GM12801 (cell line): Measurements from ENCODE around the gene TGFBI.

Source experiments
- TF ChIP-seq, protein P1 (sequence below): IDR thresholded peaks from one replicate; pipeline ENCODE4 v1.5.1; 2011; ENCODE audit warnings: control low read depth; ENCODE audit not compliant: insufficient read length; ENCODE audit errors: extremely low read depth

Gene TGFBI

DNA sequence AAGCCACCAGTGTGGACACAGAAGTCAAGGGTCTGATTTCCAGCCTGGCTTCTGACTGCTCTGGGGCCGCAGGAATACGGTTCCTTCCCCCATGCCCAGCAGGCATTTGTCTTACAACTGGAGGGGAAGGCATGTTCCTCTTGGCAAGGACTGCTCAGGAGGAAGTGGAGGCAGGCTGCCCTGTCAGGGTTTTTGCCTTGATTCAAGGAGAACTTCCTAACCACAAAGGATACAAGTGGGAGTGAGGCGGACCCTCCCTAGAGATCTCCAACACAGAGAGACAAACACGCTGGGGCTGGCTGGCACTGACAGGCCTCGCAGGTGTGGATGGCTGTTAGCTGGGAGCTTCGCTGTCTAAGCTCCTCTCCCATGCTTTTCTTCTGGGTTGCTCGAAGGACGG lies 19.1 kb downstream of the TGFBI start:
- TF ChIP-seq, protein P1, sequence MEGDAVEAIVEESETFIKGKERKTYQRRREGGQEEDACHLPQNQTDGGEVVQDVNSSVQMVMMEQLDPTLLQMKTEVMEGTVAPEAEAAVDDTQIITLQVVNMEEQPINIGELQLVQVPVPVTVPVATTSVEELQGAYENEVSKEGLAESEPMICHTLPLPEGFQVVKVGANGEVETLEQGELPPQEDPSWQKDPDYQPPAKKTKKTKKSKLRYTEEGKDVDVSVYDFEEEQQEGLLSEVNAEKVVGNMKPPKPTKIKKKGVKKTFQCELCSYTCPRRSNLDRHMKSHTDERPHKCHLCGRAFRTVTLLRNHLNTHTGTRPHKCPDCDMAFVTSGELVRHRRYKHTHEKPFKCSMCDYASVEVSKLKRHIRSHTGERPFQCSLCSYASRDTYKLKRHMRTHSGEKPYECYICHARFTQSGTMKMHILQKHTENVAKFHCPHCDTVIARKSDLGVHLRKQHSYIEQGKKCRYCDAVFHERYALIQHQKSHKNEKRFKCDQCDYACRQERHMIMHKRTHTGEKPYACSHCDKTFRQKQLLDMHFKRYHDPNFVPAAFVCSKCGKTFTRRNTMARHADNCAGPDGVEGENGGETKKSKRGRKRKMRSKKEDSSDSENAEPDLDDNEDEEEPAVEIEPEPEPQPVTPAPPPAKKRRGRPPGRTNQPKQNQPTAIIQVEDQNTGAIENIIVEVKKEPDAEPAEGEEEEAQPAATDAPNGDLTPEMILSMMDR, result no peak

DNA sequence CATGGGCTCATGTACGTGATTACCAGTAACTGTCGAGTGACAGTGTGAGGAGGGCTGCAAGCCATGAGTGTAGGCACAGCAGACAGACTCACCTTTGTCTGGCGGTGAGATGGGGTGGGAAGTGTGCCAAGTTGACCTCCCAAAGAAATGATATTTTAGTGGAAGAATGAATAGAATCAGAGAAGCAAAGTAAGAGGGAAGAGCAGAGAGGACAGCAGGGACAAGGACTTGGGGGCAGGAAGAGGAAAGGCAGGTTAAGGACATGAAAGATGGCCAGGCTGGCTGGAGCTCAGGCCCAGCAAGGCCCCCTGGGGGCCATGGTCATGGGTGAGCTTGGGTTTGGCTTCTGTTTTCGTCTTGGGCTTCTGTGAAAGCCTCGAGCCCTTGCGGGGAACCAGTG lies 20.2 kb downstream of the TGFBI start:
- TF ChIP-seq, protein P1, result no peak

DNA sequence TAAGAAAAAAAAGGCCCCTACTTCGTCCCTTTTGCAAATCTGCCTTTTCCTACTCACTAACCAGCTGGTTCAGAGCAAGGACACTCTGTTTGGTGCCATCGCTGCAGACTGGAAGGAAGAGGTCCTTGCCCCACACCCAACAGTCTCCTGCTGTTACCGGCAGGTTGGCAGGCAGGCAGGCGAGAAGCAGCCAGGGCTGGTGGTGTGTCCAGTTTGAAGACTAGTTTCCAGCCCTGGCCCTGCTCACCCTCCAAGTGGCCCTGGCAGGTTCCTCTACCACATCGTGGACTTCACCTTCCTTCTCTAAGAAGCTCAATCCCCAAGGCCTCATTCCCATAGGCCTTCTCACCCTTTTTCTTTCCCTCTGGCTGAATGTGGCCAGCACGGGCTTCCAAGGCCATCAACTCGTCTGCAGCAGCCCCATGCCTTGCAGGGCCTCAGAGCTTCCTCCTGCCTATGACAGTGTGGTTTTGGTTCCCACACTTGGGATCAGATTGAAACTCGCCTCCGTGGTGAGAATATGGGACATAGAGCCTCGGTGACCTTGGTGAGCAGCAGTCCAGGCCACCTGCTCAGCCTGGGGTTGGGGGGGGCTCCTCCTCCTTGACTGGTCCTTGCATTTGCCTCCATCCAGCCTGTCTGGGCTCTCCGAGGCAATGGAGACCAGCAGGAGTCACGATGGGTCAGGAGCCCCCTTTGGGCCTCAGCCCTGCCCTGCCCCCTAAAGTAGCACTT lies 22.9 kb downstream of the TGFBI start:
- TF ChIP-seq, protein P1, result no peak

DNA sequence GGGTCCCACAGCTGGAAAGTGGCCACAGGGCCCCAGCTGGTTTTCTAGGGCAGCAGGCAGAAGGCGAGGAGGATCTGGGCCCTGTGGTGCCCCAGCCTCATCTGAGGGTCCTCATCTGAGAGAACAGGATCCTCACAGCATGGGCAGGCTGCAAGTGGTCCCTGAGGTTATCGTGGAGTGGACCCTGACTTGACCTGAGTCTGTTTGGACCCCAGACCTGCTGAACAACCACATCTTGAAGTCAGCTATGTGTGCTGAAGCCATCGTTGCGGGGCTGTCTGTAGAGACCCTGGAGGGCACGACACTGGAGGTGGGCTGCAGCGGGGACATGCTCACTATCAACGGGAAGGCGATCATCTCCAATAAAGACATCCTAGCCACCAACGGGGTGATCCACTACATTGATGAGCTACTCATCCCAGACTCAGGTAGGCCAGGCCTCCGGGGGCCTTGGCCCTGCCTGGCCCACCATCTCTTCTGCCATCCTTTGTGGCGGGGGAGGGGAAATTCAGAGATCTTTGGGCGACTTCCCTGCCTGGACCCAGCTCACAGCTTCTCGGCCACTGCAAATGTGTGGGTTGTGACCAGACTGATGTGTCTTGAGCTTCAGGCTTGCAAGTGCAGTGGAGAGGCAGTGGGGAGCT lies 24.0 kb downstream of the TGFBI start:
- TF ChIP-seq, protein P1, result no peak

DNA sequence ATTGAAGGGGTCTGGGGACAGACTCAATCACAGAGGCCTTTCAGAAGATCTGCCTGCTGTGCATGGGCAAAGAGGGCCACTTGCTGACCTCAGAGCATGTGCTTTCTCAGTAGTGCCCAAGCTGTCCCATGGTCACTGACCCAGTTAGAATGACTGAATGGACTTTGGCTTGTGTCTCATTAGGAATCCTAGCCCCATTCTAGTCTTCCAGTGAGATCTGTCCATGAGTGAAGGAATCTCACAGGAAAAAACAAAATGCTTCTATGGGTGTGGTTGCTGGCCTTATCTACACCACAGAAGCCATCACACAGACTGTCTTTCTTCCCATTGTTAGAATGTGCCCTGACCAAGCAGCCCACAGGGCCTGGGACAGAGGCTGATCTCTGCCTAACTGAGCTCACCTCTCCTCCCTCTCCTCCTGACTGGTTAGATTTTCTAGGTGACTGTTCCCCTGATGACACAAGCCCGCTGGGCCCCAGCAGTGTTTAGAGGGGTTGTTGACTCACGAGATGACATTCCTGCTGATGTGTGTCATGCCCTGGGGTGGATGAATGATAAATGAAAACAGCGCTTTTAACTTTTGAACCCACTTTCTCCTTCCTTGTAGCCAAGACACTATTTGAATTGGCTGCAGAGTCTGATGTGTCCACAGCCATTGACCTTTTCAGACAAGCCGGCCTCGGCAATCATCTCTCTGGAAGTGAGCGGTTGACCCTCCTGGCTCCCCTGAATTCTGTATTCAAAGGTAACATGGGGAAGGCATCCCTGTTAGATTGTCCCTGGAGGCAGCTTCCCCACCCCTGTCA lies 24.8 kb downstream of the TGFBI start:
- TF ChIP-seq, protein P1, result no peak

DNA sequence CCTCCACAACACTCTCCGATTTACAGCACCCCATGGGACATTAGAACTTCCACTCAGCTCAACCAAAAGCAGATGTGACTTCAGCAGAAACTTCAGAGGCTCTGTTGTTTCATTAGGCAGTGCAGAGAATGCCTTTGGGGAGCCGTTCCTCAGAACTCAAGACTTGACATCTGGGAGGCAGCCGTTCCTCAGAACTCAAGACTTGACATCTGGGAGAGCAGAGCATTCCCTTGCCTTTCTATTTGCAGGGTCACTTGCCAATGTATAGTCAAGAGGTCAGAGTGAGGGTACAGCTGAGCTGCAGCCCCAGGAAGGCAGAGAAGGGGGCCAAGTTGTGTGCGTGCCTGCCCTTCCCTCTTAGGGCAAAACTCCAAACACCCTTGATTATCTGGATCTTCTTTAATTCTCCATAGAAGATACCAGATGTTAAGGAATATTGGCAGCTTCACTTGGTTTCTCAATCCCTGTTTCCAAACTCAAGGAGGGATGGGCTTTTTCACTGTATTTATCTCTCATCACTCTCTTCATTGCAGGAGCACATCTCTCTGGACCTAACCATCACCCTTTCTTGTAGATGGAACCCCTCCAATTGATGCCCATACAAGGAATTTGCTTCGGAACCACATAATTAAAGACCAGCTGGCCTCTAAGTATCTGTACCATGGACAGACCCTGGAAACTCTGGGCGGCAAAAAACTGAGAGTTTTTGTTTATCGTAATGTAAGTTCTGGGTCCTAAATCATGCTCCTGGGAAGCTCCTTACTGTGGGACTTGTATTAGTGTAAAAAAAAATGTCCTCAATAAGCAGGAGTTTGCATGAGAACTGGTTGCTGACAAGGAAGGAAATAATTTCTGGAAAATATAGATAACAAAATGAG lies 25.6 kb downstream of the TGFBI start:
- TF ChIP-seq, protein P1, result no peak
